ENCODE data around the gene KIF16B. TPM values are rescaled to one million over a fixed set of nuclear protein-coding genes. Genes with fewer than 3 reads are reported as not detected.

The KIF16B gene
- total and polyA plus RNA-seq, 2 of the 13 experiments (the other 11 are each of a cell fraction or from before 2014, with no cell fraction given) = 6.9 to 18.0 TPM

GRCh38 chr20:16569246-16570153 lies 3.7 kb downstream of the KIF16B start (continued):
- no peak for TF ChIP-seq SATB2 (CRISPR knock-in tag; IDR thresholded peaks at IDR 0.05)
- TF ChIP-seq ZGPAT (CRISPR knock-in tag; IDR thresholded peaks at IDR 0.05) = no peak
- no peak for TF ChIP-seq ZNF788 (CRISPR knock-in tag; IDR thresholded peaks at IDR 0.05; ENCODE audit: borderline replicate concordance)
- no peak for TF ChIP-seq ZNF503 (CRISPR knock-in tag; IDR thresholded peaks at IDR 0.05)
- no peak for TF ChIP-seq KDM2A (CRISPR knock-in tag; IDR thresholded peaks at IDR 0.05; ENCODE audit: borderline replicate concordance, low read depth)
- TF ChIP-seq ARID3A (IDR thresholded peaks at IDR 0.05; ENCODE audit: low read depth, low read length) = 0 out of 2 replicates have a peak, but pooled peaks have one; percentile 23
- TF ChIP-seq HDAC2 (CRISPR knock-in tag; IDR thresholded peaks at IDR 0.05) = no peak
- no peak for TF ChIP-seq KDM3A (CRISPR knock-in tag; IDR thresholded peaks at IDR 0.05; ENCODE audit: low read depth)
- TF ChIP-seq PRMT3 (CRISPR knock-in tag; IDR thresholded peaks at IDR 0.05; ENCODE audit: borderline replicate concordance, low read depth) = no peak
- TF ChIP-seq ZNF432 (CRISPR knock-in tag; IDR thresholded peaks at IDR 0.05; ENCODE audit: borderline replicate concordance) = no peak
- TF ChIP-seq ZFYVE20 (CRISPR knock-in tag; IDR thresholded peaks at IDR 0.05; ENCODE audit: borderline replicate concordance, low read depth) = no peak
- no peak for TF ChIP-seq ZKSCAN5 (CRISPR knock-in tag; IDR thresholded peaks at IDR 0.05)
- TF ChIP-seq, protein P1, sequence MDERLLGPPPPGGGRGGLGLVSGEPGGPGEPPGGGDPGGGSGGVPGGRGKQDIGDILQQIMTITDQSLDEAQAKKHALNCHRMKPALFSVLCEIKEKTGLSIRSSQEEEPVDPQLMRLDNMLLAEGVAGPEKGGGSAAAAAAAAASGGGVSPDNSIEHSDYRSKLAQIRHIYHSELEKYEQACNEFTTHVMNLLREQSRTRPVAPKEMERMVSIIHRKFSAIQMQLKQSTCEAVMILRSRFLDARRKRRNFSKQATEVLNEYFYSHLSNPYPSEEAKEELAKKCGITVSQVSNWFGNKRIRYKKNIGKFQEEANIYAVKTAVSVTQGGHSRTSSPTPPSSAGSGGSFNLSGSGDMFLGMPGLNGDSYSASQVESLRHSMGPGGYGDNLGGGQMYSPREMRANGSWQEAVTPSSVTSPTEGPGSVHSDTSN (CRISPR knock-in tag; IDR thresholded peaks at IDR 0.05) = no peak
- TF ChIP-seq ZBTB25 (CRISPR knock-in tag; IDR thresholded peaks at IDR 0.05) = no peak
